K562 (cell line): ENCODE data around the gene RAB5B. TPM values are rescaled to one million over a fixed set of nuclear protein-coding genes. Genes with fewer than 3 reads are reported as not detected.

Experiments
- BCLAF1 ChIP-seq, 2 experiments: fragments of 450-650 bp in 1 of 2; IDR thresholded peaks; 2 replicates each; pipeline ENCODE4 v1.6.1; 2011 to 2017; ENCODE audit warnings: low read depth in 2 of 2, antibody characterized with exemption in 1 of 2, borderline replicate concordance in 1 of 2, low read length in 1 of 2, mild to moderate bottlenecking in 1 of 2, mixed read lengths in 1 of 2; ENCODE audit not compliant: control insufficient read depth in 1 of 2
- CHD4 ChIP-seq: fragments of 200-600 bp; sonication (generic); IDR thresholded peaks from 3 replicates; pipeline ENCODE4 v1.6.1; 2012; ENCODE audit warnings: low read depth, mild to moderate bottlenecking, mixed read lengths, low read length, inconsistent platforms; ENCODE audit not compliant: insufficient read depth, insufficient replicate concordance, poor library complexity, severe bottlenecking
- CTCF ChIP-seq, 3 experiments: IDR thresholded peaks in 2 of 3; conservative IDR thresholded peaks in 1 of 3; 2 replicates each; pipeline ENCODE4 v1.5.1; 2011 to 2012; ENCODE audit warnings: low read length in 3 of 3, mild to moderate bottlenecking in 3 of 3, control low read depth in 2 of 3, improper control_type of control experiment in 1 of 3, inconsistent platforms in 1 of 3, low read depth in 1 of 3, mixed read lengths in 1 of 3, moderate library complexity in 1 of 3; ENCODE audit not compliant: insufficient read depth in 2 of 3
- E2F4 ChIP-seq: sonication (generic); formaldehyde crosslinking; IDR thresholded peaks from 2 replicates; pipeline ENCODE4 v1.8.0; 2022; ENCODE audit warnings: mild to moderate bottlenecking, low read depth, missing genetic modification reagents
- HLTF ChIP-seq: fragments of 450-650 bp; IDR thresholded peaks from 2 replicates; pipeline ENCODE4 v1.6.1; 2016
- HNRNPK ChIP-seq: fragments of 200-400 bp; formaldehyde crosslinking; IDR thresholded peaks from one replicate; pipeline ENCODE4 v1.6.1; 2018; ENCODE audit warnings: mild to moderate bottlenecking, low read depth, low read length; ENCODE audit not compliant: poor library complexity, severe bottlenecking
- MCM5 ChIP-seq: fragments of 450-650 bp; IDR thresholded peaks from 2 replicates; pipeline ENCODE4 v1.6.1; 2016; ENCODE audit warnings: low read depth
- NBN ChIP-seq: fragments of 450-650 bp; IDR thresholded peaks from 2 replicates; pipeline ENCODE4 v1.6.1; 2016; ENCODE audit warnings: low read depth, mild to moderate bottlenecking
- PCBP1 ChIP-seq: fragments of 200-400 bp; formaldehyde crosslinking; IDR thresholded peaks from 2 replicates; pipeline ENCODE4 v1.6.1; 2018; ENCODE audit warnings: mild to moderate bottlenecking, low read depth, low read length; ENCODE audit not compliant: poor library complexity, severe bottlenecking
- PYGO2 ChIP-seq: fragments of 450-650 bp; IDR thresholded peaks from 2 replicates; pipeline ENCODE4 v1.6.1; 2016; ENCODE audit warnings: mild to moderate bottlenecking, missing genetic modification characterization, moderate library complexity, missing compliant biosample characterization
- RFX1 ChIP-seq: fragments of 450-650 bp; IDR thresholded peaks from 2 replicates; pipeline ENCODE4 v1.6.1; 2016; ENCODE audit warnings: mild to moderate bottlenecking, moderate library complexity
- SNRNP70 ChIP-seq: fragments of 200-400 bp; formaldehyde crosslinking; optimal IDR thresholded peaks from 2 replicates; pipeline ENCODE3; 2017; ENCODE audit warnings: low read depth, low read length
- TRIM25 ChIP-seq: fragments of 450-650 bp; IDR thresholded peaks from 2 replicates; pipeline ENCODE4 v1.7.0; 2016; ENCODE audit warnings: borderline replicate concordance
- VEZF1 ChIP-seq: fragments of 200-800 bp; sonication (Bioruptor generic); IDR thresholded peaks from 2 replicates; pipeline ENCODE4 v1.6.1; 2017; ENCODE audit warnings: missing genetic modification characterization, missing compliant biosample characterization
- XRCC5 ChIP-seq: fragments of 200-400 bp; formaldehyde crosslinking; IDR thresholded peaks from 2 replicates; pipeline ENCODE4 v1.6.1; 2017; ENCODE audit warnings: low read depth, mild to moderate bottlenecking, low read length
- ZC3H11A ChIP-seq: IDR thresholded peaks from 2 replicates; pipeline ENCODE4 v1.6.1; 2012; ENCODE audit warnings: low read depth, low read length, improper control_type of control experiment
- ZNF212 ChIP-seq: fragments of 450-650 bp; formaldehyde crosslinking; IDR thresholded peaks from 2 replicates; pipeline ENCODE4 v1.4.0; 2020; ENCODE audit warnings: mild to moderate bottlenecking
- ZNF311 ChIP-seq: fragments of 250-450 bp; sonication (Bioruptor Pico); IDR thresholded peaks from 2 replicates; pipeline ENCODE4 v1.4.0; 2020; ENCODE audit warnings: mild to moderate bottlenecking, moderate library complexity
- polyA plus RNA-seq, 8 experiments: library from polyadenylated mRNA; depleted of rRNA in 4 of 8; stranded (reverse) in 5 of 8; unstranded in 3 of 8; fragments of >200 nt; fragmentation: Nextera tagmentation in 2 of 8; fragmentation: Illumina TruSeq in 1 of 8; extraction: Ambion mirVana in 2 of 8; extraction: Trizol in 1 of 8; gene quantifications; 2 replicates each; pipeline versions ENCODE4 v1.2.1 to v1.2.3, GENCODE V29; 2011 to 2014; ENCODE audit warnings: inconsistent platforms in 1 of 8, missing spikeins in 1 of 8
- total RNA-seq, 7 experiments: library from RNA; depleted of rRNA in 6 of 7; stranded (reverse); fragments of >200 nt in 6 of 7; fragmentation: Illumina TruSeq in 2 of 7; extraction: Trizol in 2 of 7; gene quantifications; 2 replicates each; pipeline versions ENCODE4 v1.2.1 to v1.2.3, GENCODE V29; 2011 to 2021; ENCODE audit warnings: low replicate concordance in 1 of 7

RAB5B gene
- total and polyA plus RNA-seq, 9 of the 15 experiments (the other 6 are each of a cell fraction or from before 2014, with no cell fraction given), result 6.8 to 73.8 (median 25.2) TPM

GRCh38 chr12:55996201-55996714 lies 22.4 kb downstream of the RAB5B start (continued):
- no peak for TF ChIP-seq E2F4 (CRISPR knock-in tag)
- TF ChIP-seq CHD4, result no peak
- no peak for TF ChIP-seq HNRNPK
- TF ChIP-seq HLTF, result peak; percentile 62; the same call in 1 of the 2 replicates
- 0 out of 4 replicates have a peak, but pooled peaks of 1 of the 2 experiments have one; percentile 28 for TF ChIP-seq BCLAF1 (IDR thresholded peaks at IDR 0.05; ENCODE audit: borderline replicate concordance in 1 of 2, control insufficient read depth in 1 of 2, low read depth in 2 of 2, low read length in 1 of 2)
- TF ChIP-seq RFX1, result no peak
- no peak for TF ChIP-seq PYGO2 (tag)
- no peak for TF ChIP-seq TRIM25
- no peak for TF ChIP-seq SNRNP70
- TF ChIP-seq ZC3H11A, result no peak
- TF ChIP-seq ZNF311 (CRISPR knock-in tag), result no peak
- TF ChIP-seq VEZF1 (CRISPR knock-in tag), result peak; percentile 36; the same call in 1 of the 2 replicates
- no peak for TF ChIP-seq PCBP1
- no peak for TF ChIP-seq MCM5
- TF ChIP-seq NBN, result peak; percentile 84
- TF ChIP-seq ZNF212 (CRISPR knock-in tag), result no peak
- TF ChIP-seq CTCF (IDR thresholded peaks at IDR 0.05 in 2 of 3, conservative IDR thresholded peaks at IDR 0.05 in 1 of 3; ENCODE audit: insufficient read depth in 2 of 3, low read depth in 1 of 3, low read length in 3 of 3), result peak; percentile 80 to 94 (median 87)
- TF ChIP-seq XRCC5, result 0 out of 2 replicates have a peak, but pooled peaks have one; percentile 37
